Lower leg skin (tissue), 3 donors: ENCODE measurements around the gene VSIR.

ENCODE experiments used
- CTCF ChIP-seq, 3 donors: fragments of 450-650 bp; IDR thresholded peaks; one replicate each; pipeline ENCODE4 v1.5.1; 2016; ENCODE audit warnings: antibody characterized with exemption in 3 of 3, mild to moderate bottlenecking in 3 of 3, moderate library complexity in 2 of 3
- POLR2A ChIP-seq, 2 donors: fragments of 450-650 bp; IDR thresholded peaks; one replicate each; pipeline ENCODE4 v1.6.1; 2016 to 2017; ENCODE audit warnings: antibody characterized with exemption in 2 of 2, mild to moderate bottlenecking in 1 of 2, moderate library complexity in 1 of 2

GRCh38 chr10:71821909-71822763 lies 48.8 kb upstream of the VSIR start:
- TF ChIP-seq CTCF (IDR thresholded peaks at IDR 0.05): no peak
- no peak for TF ChIP-seq POLR2A (IDR thresholded peaks at IDR 0.05)
